NCI-H524 (cell line): ENCODE results near the gene PHF13.
A peak's percentile ranks its signal among the peaks of the same experiment; 100 is the strongest.

Source experiments
- DNase-seq, 2 experiments: peaks; one replicate each; lab custom pipeline; 2025; lab: John Stamatoyannopoulos, UW

The PHF13 gene

GRCh38 chr1:6601923-6602668 is 11.4 kb upstream of the PHF13 start:
- DNase-seq: peak in 1 of 2 experiments; percentile 53

- DNase-seq: peak in 1 of 2 experiments; percentile 70
These were observed 10.8 kb upstream of the PHF13 start, which contains the start of gene KLHL21 for GRCh38 chr1:6602669-6603237. TSS of gene KLHL21 (minus strand) at chr1:6602869. CDS start at chr1:6602817, 52 bp downstream.

- peak in 1 of 2 experiments; percentile 44 for DNase-seq
These were observed 10.2 kb upstream of the PHF13 start for GRCh38 chr1:6603238-6603914.

- DNase-seq: no peak
These were observed 9.5 kb upstream of the PHF13 start for GRCh38 chr1:6603915-6604558.

- DNase-seq: peak in 1 of 2 experiments; percentile 55
These were observed 730 bp upstream of the PHF13 start for GRCh38 chr1:6612641-6613360.

- DNase-seq: no peak
These were observed 743 bp downstream of the PHF13 start for GRCh38 chr1:6614019-6614928.

- no peak for DNase-seq
These were observed 1.6 kb downstream of the PHF13 start for GRCh38 chr1:6614929-6615785.

GRCh38 chr1:6619045-6619444 is 5.5 kb downstream of the PHF13 start:
- no peak for DNase-seq

- no peak for DNase-seq
These were observed 8.2 kb downstream of the PHF13 start for GRCh38 chr1:6621429-6622391.

GRCh38 chr1:6622396-6623152 is 9.0 kb downstream of the PHF13 start:
- DNase-seq: no peak

- no peak for DNase-seq
These were observed 9.9 kb downstream of the PHF13 start for GRCh38 chr1:6623269-6623965.

- DNase-seq: peak; percentile 31 to 60
These were observed 11.4 kb downstream of the PHF13 start, which contains the start of gene THAP3 for GRCh38 chr1:6624710-6625583. TSS of gene THAP3 (plus strand) at chr1:6624868. CDS start at chr1:6625219, 351 bp downstream.

GRCh38 chr1:6625584-6626149 is 12.1 kb downstream of the PHF13 start:
- no peak for DNase-seq

GRCh38 chr1:6627031-6627430 is 13.5 kb downstream of the PHF13 start:
- DNase-seq: no peak

- DNase-seq: no peak
These were observed 14.5 kb downstream of the PHF13 start for GRCh38 chr1:6627841-6628545.
